CD8-positive, alpha-beta memory T cell (primary cell): ENCODE results near the gene SCAMP2. TPM values are rescaled to one million over a fixed set of nuclear protein-coding genes. Genes with fewer than 3 reads are reported as not detected.

Experiments used
- CTCF ChIA-PET: fragments of 350-600 bp; sonication (Branson Sonifier 250); formaldehyde crosslinking; loops from one replicate; lab custom pipeline; 2021; ENCODE audit warnings: antibody characterized with exemption; lab: Charles Lee
- POLR2A ChIA-PET: fragments of 350-600 bp; sonication (Branson Sonifier 250); formaldehyde crosslinking; loops from one replicate; lab custom pipeline; 2021; ENCODE audit warnings: antibody characterized with exemption; lab: Charles Lee
- DNase-seq, 5 donors: peaks; one replicate each; pipeline versions ENCODE4 v3.0.0 to v3.0.0-alpha.2; 2020 to 2022; ENCODE audit warnings: mixed read lengths in 1 of 5
- H3K27ac ChIP-seq: one replicate; pipeline ENCODE4 v1.7.0; 2013; ENCODE audit warnings: low read depth, mild to moderate bottlenecking, low read length, moderate library complexity
- H3K27me3 ChIP-seq: 2 replicates; pipeline ENCODE4 v1.7.0; 2013; ENCODE audit warnings: low read length, mild to moderate bottlenecking; ENCODE audit not compliant: insufficient read depth, poor library complexity, severe bottlenecking
- H3K36me3 ChIP-seq: 2 replicates; pipeline ENCODE4 v1.7.0; 2013; ENCODE audit warnings: mild to moderate bottlenecking, low read length, moderate library complexity; ENCODE audit not compliant: insufficient read depth
- H3K4me1 ChIP-seq: 2 replicates; pipeline ENCODE4 v1.7.0; 2013; ENCODE audit warnings: mild to moderate bottlenecking, low read length, moderate library complexity; ENCODE audit not compliant: insufficient read depth
- H3K4me3 ChIP-seq: 2 replicates; pipeline ENCODE4 v1.7.0; 2013; ENCODE audit warnings: mild to moderate bottlenecking, low read length
- H3K9me3 ChIP-seq: 2 replicates; pipeline ENCODE4 v1.7.0; 2013; ENCODE audit warnings: mild to moderate bottlenecking, low read length
- H3K27ac Mint-ChIP-seq, 8 donors: one replicate each; pipeline ENCODE4 v1.8.0; 2020 to 2021; ENCODE audit warnings: mixed read lengths in 8 of 8, mild to moderate bottlenecking in 6 of 8, inconsistent platforms in 3 of 8, moderate library complexity in 3 of 8
- H3K27me3 Mint-ChIP-seq, 2 donors: one replicate each; pipeline ENCODE4 v1.8.0; 2020 to 2021; ENCODE audit warnings: mixed read lengths in 2 of 2, mild to moderate bottlenecking in 1 of 2, moderate library complexity in 1 of 2
- H3K36me3 Mint-ChIP-seq, 3 donors: one replicate each; pipeline ENCODE4 v1.8.0; 2020 to 2021; ENCODE audit warnings: mixed read lengths in 3 of 3, inconsistent platforms in 1 of 3, mild to moderate bottlenecking in 1 of 3
- H3K4me1 Mint-ChIP-seq, 3 donors: one replicate each; pipeline ENCODE4 v1.8.0; 2020 to 2021; ENCODE audit warnings: mixed read lengths in 3 of 3, inconsistent platforms in 1 of 3, mild to moderate bottlenecking in 1 of 3
- H3K4me3 Mint-ChIP-seq, 7 donors: one replicate each; pipeline ENCODE4 v1.8.0; 2020 to 2021; ENCODE audit warnings: mixed read lengths in 7 of 7, mild to moderate bottlenecking in 6 of 7, moderate library complexity in 4 of 7, inconsistent platforms in 2 of 7
- H3K9me3 Mint-ChIP-seq, 5 donors: one replicate each; pipeline ENCODE4 v1.8.0; 2020 to 2022; ENCODE audit warnings: mixed read lengths in 5 of 5, mild to moderate bottlenecking in 3 of 5, moderate library complexity in 2 of 5, inconsistent platforms in 1 of 5
- polyA plus RNA-seq: library from polyadenylated mRNA; unstranded; fragments of 300-500 nt; fragmentation: Illumina TruSeq; gene quantifications from one replicate; pipeline ENCODE4 v1.2.3, GENCODE V29; 2021
- total RNA-seq, 2 experiments: library from RNA; stranded (reverse); gene quantifications; one replicate each; pipeline ENCODE4 v1.2.3, GENCODE V29; 2021

The SCAMP2 gene
- total and polyA plus RNA-seq, 3 experiments from 2014 or later = 82.8 to 154 (median 84.2) TPM

GRCh38 chr15:74804935-74805334 lies 68.2 kb downstream of the SCAMP2 start:
- H3K4me1 Mint-ChIP-seq = peaks cover 31 to 40% (median 39%) of the 10 kb centered on the region in 3 donors
- no peak for DNase-seq
- POLR2A ChIA-PET = interaction anchor here (1.1 to 1.4 kb wide), 3 partner anchors 24 to 38 kb away, joined by 3 to 4 read pairs (median 4); partner anchors contain the start of gene ULK3
- CTCF ChIA-PET = interaction anchor here (0.6 to 8.9 kb wide), 9 partner anchors 8 to 146 kb away, joined by 3 to 86 read pairs (median 11); partner anchors contain the start of genes CSK and LMAN1L
- H3K36me3 Mint-ChIP-seq = peaks cover 4 to 47% (median 6%) of the 10 kb centered on the region in 3 donors
- Histone ChIP-seq H3K4me1 (peaks cover 23% of the 10 kb centered on the region), H3K27me3 (no peaks in the 10 kb centered on the region), H3K9me3 (no peaks in the 10 kb centered on the region), H3K27ac (no peak overlapping the region), H3K36me3 (peaks cover 29% of the 10 kb centered on the region), H3K4me3 (no peak overlapping the region)
- peak overlapping the region in 6 of 8 donors; percentile 19 to 89 (median 66) for H3K27ac Mint-ChIP-seq
- no peak overlapping the region for H3K4me3 Mint-ChIP-seq
- H3K9me3 Mint-ChIP-seq = no peaks in the 10 kb centered on the region
- H3K27me3 Mint-ChIP-seq = no peaks in the 10 kb centered on the region

- Mint-ChIP-seq H3K9me3 (no peaks in the 10 kb centered on the region), H3K27ac (peak overlapping the region in 1 of 8 donors; percentile 74), H3K4me1 (peaks cover 32 to 43% (median 41%) of the 10 kb centered on the region in 3 donors), H3K27me3 (no peaks in the 10 kb centered on the region), H3K4me3 (no peak overlapping the region), H3K36me3 (peaks cover 4 to 67% (median 6%) of the 10 kb centered on the region in 3 donors)
- Histone ChIP-seq H3K4me3 (no peak overlapping the region), H3K27me3 (no peaks in the 10 kb centered on the region), H3K4me1 (peaks cover 36% of the 10 kb centered on the region), H3K36me3 (peaks cover 48% of the 10 kb centered on the region), H3K9me3 (no peaks in the 10 kb centered on the region), H3K27ac (no peak overlapping the region)
- no peak for DNase-seq
- POLR2A ChIA-PET = interaction anchor here (1.5 kb wide), 1 partner anchor 15 kb away, joined by 4 read pairs; no protein-coding TSS in a partner anchor
- CTCF ChIA-PET = interaction anchor here (0.8 to 8.9 kb wide), 4 partner anchors 9 to 39 kb away, joined by 3 to 86 read pairs (median 10); no protein-coding TSS in a partner anchor
Observed at GRCh38 chr15:74802862-74803447, 70.2 kb downstream of the SCAMP2 start.

GRCh38 chr15:74802290-74802689 lies 70.9 kb downstream of the SCAMP2 start:
- H3K9me3 ChIP-seq = no peaks in the 10 kb centered on the region
- Mint-ChIP-seq H3K4me3 (no peak overlapping the region), H3K36me3 (peaks cover 4 to 74% (median 6%) of the 10 kb centered on the region in 3 donors), H3K27ac (peak overlapping the region in 1 of 8 donors; percentile 74), H3K27me3 (no peaks in the 10 kb centered on the region), H3K4me1 (peaks cover 36 to 44% (median 42%) of the 10 kb centered on the region in 3 donors), H3K9me3 (no peaks in the 10 kb centered on the region)
- ChIA-PET CTCF (interaction anchor here (0.9 to 8.9 kb wide), 3 partner anchors 32 to 168 kb away, joined by 3 to 86 read pairs (median 3); no protein-coding TSS in a partner anchor), POLR2A (interaction anchor here (1.5 kb wide), 1 partner anchor 15 kb away, joined by 4 read pairs; no protein-coding TSS in a partner anchor)
- H3K27me3 ChIP-seq = no peaks in the 10 kb centered on the region
- H3K4me3 ChIP-seq = no peak overlapping the region
- no peak overlapping the region for H3K27ac ChIP-seq
- DNase-seq = no peak
- peaks cover 50% of the 10 kb centered on the region for H3K36me3 ChIP-seq
- H3K4me1 ChIP-seq = peaks cover 41% of the 10 kb centered on the region

GRCh38 chr15:74801311-74801997 lies 71.7 kb downstream of the SCAMP2 start:
- ChIA-PET POLR2A (no interaction called here), CTCF (interaction anchor here (0.9 to 15.8 kb wide), 9 partner anchors 14 to 170 kb away, joined by 3 to 1086 read pairs (median 11); partner anchors contain the start of gene CSK)
- no peak for DNase-seq
- Histone ChIP-seq H3K9me3 (no peaks in the 10 kb centered on the region), H3K27ac (no peak overlapping the region), H3K4me3 (no peak overlapping the region), H3K27me3 (no peaks in the 10 kb centered on the region), H3K36me3 (peaks cover 50% of the 10 kb centered on the region), H3K4me1 (peaks cover 43% of the 10 kb centered on the region)
- no peaks in the 10 kb centered on the region for H3K27me3 Mint-ChIP-seq
- peaks cover 4 to 74% (median 5%) of the 10 kb centered on the region in 3 donors for H3K36me3 Mint-ChIP-seq
- H3K4me1 Mint-ChIP-seq = peaks cover 32 to 41% (median 37%) of the 10 kb centered on the region in 3 donors
- no peaks in the 10 kb centered on the region for H3K9me3 Mint-ChIP-seq
- H3K4me3 Mint-ChIP-seq = no peak overlapping the region
- peak overlapping the region in 6 of 8 donors; percentile 17 to 91 (median 66) for H3K27ac Mint-ChIP-seq

GRCh38 chr15:74800559-74801094 lies 72.5 kb downstream of the SCAMP2 start:
- H3K4me3 Mint-ChIP-seq = no peak overlapping the region
- CTCF ChIA-PET = interaction anchor here (1.5 to 15.8 kb wide), 7 partner anchors 13 to 169 kb away, joined by 3 to 1086 read pairs (median 11); partner anchors contain the start of gene CSK
- H3K36me3 Mint-ChIP-seq = peaks cover 4 to 79% (median 6%) of the 10 kb centered on the region in 3 donors

GRCh38 chr15:74799856-74800558 lies 73.2 kb downstream of the SCAMP2 start:
- Mint-ChIP-seq H3K4me3 (peak overlapping the region in 6 of 7 donors; percentile 19 to 40 (median 26)), H3K27ac (peak overlapping the region; percentile 79 to 97 (median 94)), H3K36me3 (peaks cover 4 to 81% (median 6%) of the 10 kb centered on the region in 3 donors), H3K4me1 (peaks cover 42 to 53% (median 48%) of the 10 kb centered on the region in 3 donors), H3K9me3 (no peaks in the 10 kb centered on the region), H3K27me3 (no peaks in the 10 kb centered on the region)
- H3K4me1 ChIP-seq = peaks cover 57% of the 10 kb centered on the region
- peak; percentile 81 to 91 (median 85) for DNase-seq
- H3K27ac ChIP-seq = peak overlapping the region; percentile 65
- H3K36me3 ChIP-seq = peaks cover 50% of the 10 kb centered on the region
- H3K4me3 ChIP-seq = peak overlapping the region; percentile 32
- CTCF ChIA-PET = interaction anchor here (0.6 to 15.8 kb wide), 15 partner anchors 8 to 189 kb away, joined by 3 to 1086 read pairs (median 7); partner anchors contain the start of gene CSK
- H3K27me3 ChIP-seq = no peaks in the 10 kb centered on the region
- POLR2A ChIA-PET = interaction anchor here (0.6 to 2.4 kb wide), 7 partner anchors 8 to 31 kb away, joined by 3 to 13 read pairs (median 6); partner anchors contain the start of gene CSK
- H3K9me3 ChIP-seq = no peaks in the 10 kb centered on the region

More at GRCh38 chr15:74800559-74801094, 72.5 kb downstream of the SCAMP2 start:
- Histone ChIP-seq H3K36me3 (peaks cover 50% of the 10 kb centered on the region), H3K9me3 (no peaks in the 10 kb centered on the region), H3K27ac (no peak overlapping the region), H3K4me1 (peaks cover 51% of the 10 kb centered on the region), H3K4me3 (no peak overlapping the region), H3K27me3 (no peaks in the 10 kb centered on the region)
- Mint-ChIP-seq H3K27ac (peak overlapping the region in 4 of 8 donors; percentile 92 to 97 (median 96)), H3K9me3 (no peaks in the 10 kb centered on the region), H3K4me1 (peaks cover 36 to 47% (median 42%) of the 10 kb centered on the region in 3 donors), H3K27me3 (no peaks in the 10 kb centered on the region)
- no peak for DNase-seq
- POLR2A ChIA-PET = interaction anchor here (1.6 to 2.4 kb wide), 3 partner anchors 20 to 32 kb away, joined by 5 to 13 read pairs (median 13); partner anchors contain the start of gene CSK
